ENCODE measurements around the gene USP17L17. TPM values are rescaled to one million over a fixed set of nuclear protein-coding genes. Genes with fewer than 3 reads are reported as not detected.
"Not testable (repeated sequence)": the region's sequence is repeated elsewhere in the genome, so short reads cannot be mapped to it uniquely, and the experiment has no call there.

Gene USP17L17
- total RNA-seq (not detected), polyA plus RNA-seq (not detected)
- long read RNA-seq, donor 1: 0 reads
- long read RNA-seq, donor 2: 0 reads
- long read RNA-seq, donor 3: 0 reads
- long read RNA-seq, donor 4: 0 reads
- long read RNA-seq, donor 5: 0 reads
- long read RNA-seq, donor 6: 0 reads
- long read RNA-seq, donor 7: 0 reads
- long read RNA-seq, donor 8: 0 reads
- long read RNA-seq, donor 9: 0 reads
- long read RNA-seq, donor 10: 0 reads

DNA sequence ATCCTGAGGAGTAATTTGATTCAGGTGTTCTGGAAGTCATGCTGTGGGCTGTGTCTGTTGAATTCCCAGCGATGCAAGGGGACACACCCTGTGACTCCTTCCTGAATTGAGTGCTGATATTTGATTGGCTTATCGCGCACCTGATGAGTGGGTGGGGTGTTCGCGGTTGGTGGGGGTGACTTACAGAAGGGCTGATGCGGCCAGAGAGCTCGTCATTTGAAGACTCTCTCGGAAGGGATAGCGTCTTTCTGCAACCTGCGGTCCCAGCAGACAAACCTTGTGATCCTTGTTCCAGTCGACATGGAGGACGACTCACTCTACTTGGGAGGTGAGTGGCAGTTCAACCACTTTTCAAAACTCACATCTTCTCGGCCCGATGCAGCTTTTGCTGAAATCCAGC is at the start of gene USP17L17:
TSS of gene USP17L17 (plus strand) at position 301 of the 400 bp plus-strand sequence. CDS start at position 301, 0 bp downstream.
- H3K27me3 ChIP-seq; H3K4me3 ChIP-seq; H3K27ac ChIP-seq; H3K36me3 ChIP-seq (replicated peaks in 1 of 2); DNase-seq; intact Hi-C loops (cut with DNase I); H3K4me1 ChIP-seq (replicated peaks in 1 of 2); H3K9me3 ChIP-seq (replicated peaks in 1 of 3): not testable (repeated sequence)
- WGBS, 4 donors: 83 to 97% (median 91%) methylated on average over 4 to 13 of the region's 14 CpGs

DNA sequence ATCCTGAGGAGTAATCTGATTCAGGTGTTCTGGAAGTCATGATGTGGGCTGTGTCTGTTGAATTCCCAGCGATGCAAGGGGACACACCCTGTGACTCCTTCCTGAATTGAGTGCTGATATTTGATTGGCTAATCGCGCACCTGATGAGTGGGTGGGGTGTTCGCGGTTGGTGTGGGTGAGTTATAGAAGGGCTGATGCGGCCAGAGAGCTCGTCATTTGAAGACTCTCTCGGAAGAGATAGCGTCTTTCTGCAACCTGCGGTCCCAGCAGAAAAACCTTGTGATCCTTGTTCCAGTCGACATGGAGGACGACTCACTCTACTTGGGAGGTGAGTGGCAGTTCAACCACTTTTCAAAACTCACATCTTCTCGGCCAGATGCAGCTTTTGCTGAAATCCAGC is 33.3 kb upstream of the USP17L17 start, which contains the start of gene USP17L10:
TSS of gene USP17L10 (plus strand) at position 301 of the 400 bp plus-strand sequence. CDS start at position 301, 0 bp downstream.
- WGBS, 4 donors: 80 to 87% methylated on average over 4 to 12 of the region's 13 CpGs; no CpG with 5 or more reads in 2 of the 4 donors
- H3K27ac ChIP-seq; H3K4me3 ChIP-seq; H3K36me3 ChIP-seq (replicated peaks in 1 of 2); DNase-seq; H3K27me3 ChIP-seq; H3K4me1 ChIP-seq (replicated peaks in 1 of 2); H3K9me3 ChIP-seq (replicated peaks in 1 of 3); intact Hi-C loops (cut with DNase I): not testable (repeated sequence)

DNA sequence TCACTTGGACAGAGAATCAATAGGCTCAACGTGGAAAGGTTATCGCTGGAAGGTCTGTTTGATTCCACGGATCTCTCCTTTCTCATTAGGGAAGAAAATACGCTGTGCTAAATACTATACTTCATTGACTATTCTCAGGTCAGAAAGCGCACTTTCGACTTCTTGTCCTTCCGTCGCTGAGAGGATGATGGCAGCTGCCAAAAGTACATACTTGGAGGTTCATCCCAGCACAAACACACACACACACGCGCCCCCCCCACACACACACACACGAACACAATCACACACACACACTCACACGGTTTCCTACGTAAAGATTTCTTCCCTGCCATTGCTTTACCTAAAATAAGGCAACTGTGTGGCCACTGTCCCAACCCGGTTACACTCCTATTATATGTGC is 29.0 kb upstream of the USP17L17 start:
- H3K36me3 ChIP-seq (replicated peaks in 1 of 2); H3K27ac ChIP-seq; H3K9me3 ChIP-seq (replicated peaks in 1 of 3); intact Hi-C loops (cut with DNase I); H3K4me1 ChIP-seq (replicated peaks in 1 of 2); H3K4me3 ChIP-seq; H3K27me3 ChIP-seq: not testable (repeated sequence)
- 69 to 83% (median 75%) methylated on average over 8 to 11 of the region's 14 CpGs for WGBS, 4 donors
- peak in 3 of 7 donors; percentile 1 to 35 (median 6) for DNase-seq

- H3K9me3 ChIP-seq (replicated peaks in 1 of 3); H3K4me3 ChIP-seq; H3K27me3 ChIP-seq; H3K4me1 ChIP-seq (replicated peaks in 1 of 2); H3K36me3 ChIP-seq (replicated peaks in 1 of 2); H3K27ac ChIP-seq; intact Hi-C loops (cut with DNase I); DNase-seq: not testable (repeated sequence)
- 92% methylated on average over 9 of the region's 14 CpGs; no CpG with 5 or more reads in 3 of the 4 donors for WGBS, 4 donors
Observed at GRCh38 chr4:9215105-9215504, 28.6 kb upstream of the USP17L17 start, which contains the start of gene USP17L11. TSS of gene USP17L11 (plus strand) at chr4:9215405. CDS start at chr4:9215405, 0 bp downstream.

DNA sequence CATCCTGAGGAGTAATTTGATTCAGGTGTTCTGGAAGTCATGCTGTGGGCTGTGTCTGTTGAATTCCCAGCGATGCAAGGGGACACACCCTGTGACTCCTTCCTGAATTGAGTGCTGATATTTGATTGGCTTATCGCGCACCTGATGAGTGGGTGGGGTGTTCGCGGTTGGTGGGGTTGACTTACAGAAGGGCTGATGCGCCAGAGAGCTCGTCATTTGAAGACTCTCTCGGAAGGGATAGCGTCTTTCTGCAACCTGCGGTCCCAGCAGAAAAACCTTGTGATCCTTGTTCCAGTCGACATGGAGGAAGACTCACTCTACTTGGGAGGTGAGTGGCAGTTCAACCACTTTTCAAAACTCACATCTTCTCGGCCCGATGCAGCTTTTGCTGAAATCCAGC is 23.8 kb upstream of the USP17L17 start, which contains the start of gene USP17L12:
TSS of gene USP17L12 (plus strand) at position 301 of the 400 bp plus-strand sequence. CDS start at position 301, 0 bp downstream.
- H3K9me3 ChIP-seq (replicated peaks in 1 of 3); H3K36me3 ChIP-seq (replicated peaks in 1 of 2); H3K27ac ChIP-seq; H3K27me3 ChIP-seq; H3K4me1 ChIP-seq (replicated peaks in 1 of 2); DNase-seq; intact Hi-C loops (cut with DNase I); H3K4me3 ChIP-seq: not testable (repeated sequence)
- WGBS, 4 donors: no CpG with 5 or more reads among the region's 13 CpGs

DNA sequence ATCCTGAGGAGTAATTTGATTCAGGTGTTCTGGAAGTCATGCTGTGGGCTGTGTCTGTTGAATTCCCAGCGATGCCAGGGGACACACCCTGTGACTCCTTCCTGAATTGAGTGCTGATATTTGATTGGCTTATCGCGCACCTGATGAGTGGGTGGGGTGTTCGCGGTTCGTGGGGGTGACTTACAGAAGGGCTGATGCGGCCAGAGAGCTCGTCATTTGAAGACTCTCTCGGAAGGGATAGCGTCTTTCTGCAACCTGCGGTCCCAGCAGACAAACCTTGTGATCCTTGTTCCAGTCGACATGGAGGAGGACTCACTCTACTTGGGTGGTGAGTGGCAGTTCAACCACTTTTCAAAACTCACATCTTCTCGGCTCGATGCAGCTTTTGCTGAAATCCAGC is 19.1 kb upstream of the USP17L17 start, which contains the start of gene USP17L13:
TSS of gene USP17L13 (plus strand) at position 301 of the 400 bp plus-strand sequence. CDS start at position 301, 0 bp downstream.
- H3K27me3 ChIP-seq; H3K27ac ChIP-seq; H3K9me3 ChIP-seq (replicated peaks in 1 of 3); H3K4me3 ChIP-seq; H3K4me1 ChIP-seq (replicated peaks in 1 of 2); H3K36me3 ChIP-seq (replicated peaks in 1 of 2); DNase-seq; intact Hi-C loops (cut with DNase I): not testable (repeated sequence)
- no CpG with 5 or more reads among the region's 14 CpGs for WGBS, 4 donors

DNA sequence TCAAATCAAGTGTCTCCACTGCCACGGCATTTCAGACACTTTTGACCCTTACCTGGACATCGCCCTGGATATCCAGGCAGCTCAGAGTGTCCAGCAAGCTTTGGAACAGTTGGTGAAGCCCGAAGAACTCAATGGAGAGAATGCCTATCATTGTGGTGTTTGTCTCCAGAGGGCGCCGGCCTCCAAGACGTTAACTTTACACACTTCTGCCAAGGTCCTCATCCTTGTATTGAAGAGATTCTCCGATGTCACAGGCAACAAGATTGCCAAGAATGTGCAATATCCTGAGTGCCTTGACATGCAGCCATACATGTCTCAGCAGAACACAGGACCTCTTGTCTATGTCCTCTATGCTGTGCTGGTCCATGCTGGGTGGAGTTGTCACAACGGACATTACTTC is 13.4 kb upstream of the USP17L17 start:
- H3K27me3 ChIP-seq; H3K4me3 ChIP-seq; H3K4me1 ChIP-seq (replicated peaks in 1 of 2); intact Hi-C loops (cut with DNase I); H3K27ac ChIP-seq; H3K9me3 ChIP-seq (replicated peaks in 1 of 3); H3K36me3 ChIP-seq (replicated peaks in 1 of 2): not testable (repeated sequence)
- 79 to 86% (median 85%) methylated on average over 4 to 5 of the region's 8 CpGs; no CpG with 5 or more reads in 1 of the 4 donors for WGBS, 4 donors
- peak in 2 of 7 donors; percentile 2 to 14 for DNase-seq

- H3K9me3 ChIP-seq (replicated peaks in 1 of 3); H3K36me3 ChIP-seq (replicated peaks in 1 of 2); H3K4me3 ChIP-seq; intact Hi-C loops (cut with DNase I); H3K27me3 ChIP-seq; DNase-seq; H3K4me1 ChIP-seq (replicated peaks in 1 of 2); H3K27ac ChIP-seq: not testable (repeated sequence)
- WGBS, 4 donors: no CpG with 5 or more reads among the region's 15 CpGs
Observed at GRCh38 chr4:9234085-9234484, 9.6 kb upstream of the USP17L17 start, which contains the start of gene USP17L15. TSS of gene USP17L15 (plus strand) at chr4:9234385. CDS start at chr4:9234385, 0 bp downstream.

DNA sequence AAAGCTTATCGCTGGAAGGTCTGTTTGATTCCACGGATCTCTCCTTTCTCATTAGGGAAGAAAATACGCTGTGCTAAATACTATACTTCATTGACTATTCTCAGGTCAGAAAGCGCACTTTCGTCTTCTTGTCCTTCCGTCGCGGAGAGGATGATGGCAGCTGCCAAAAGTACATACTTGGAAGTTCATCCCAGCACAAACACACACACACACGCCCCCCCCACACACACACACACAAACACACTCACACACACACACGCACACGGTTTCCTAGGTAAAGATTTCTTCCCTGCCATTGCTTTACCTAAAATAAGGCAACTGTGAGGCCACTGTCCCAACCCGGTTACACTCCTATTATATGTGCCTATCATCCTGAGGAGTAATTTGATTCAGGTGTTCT is 5.2 kb upstream of the USP17L17 start:
- H3K27ac ChIP-seq; H3K4me1 ChIP-seq (replicated peaks in 1 of 2); H3K9me3 ChIP-seq (replicated peaks in 1 of 3); H3K4me3 ChIP-seq; H3K36me3 ChIP-seq (replicated peaks in 1 of 2); intact Hi-C loops (cut with DNase I); H3K27me3 ChIP-seq: not testable (repeated sequence)
- DNase-seq: peak in 2 of 7 donors; percentile 17 to 48
- WGBS, 4 donors: 70 to 81% methylated on average over 8 to 11 of the region's 12 CpGs; no CpG with 5 or more reads in 2 of the 4 donors

DNA sequence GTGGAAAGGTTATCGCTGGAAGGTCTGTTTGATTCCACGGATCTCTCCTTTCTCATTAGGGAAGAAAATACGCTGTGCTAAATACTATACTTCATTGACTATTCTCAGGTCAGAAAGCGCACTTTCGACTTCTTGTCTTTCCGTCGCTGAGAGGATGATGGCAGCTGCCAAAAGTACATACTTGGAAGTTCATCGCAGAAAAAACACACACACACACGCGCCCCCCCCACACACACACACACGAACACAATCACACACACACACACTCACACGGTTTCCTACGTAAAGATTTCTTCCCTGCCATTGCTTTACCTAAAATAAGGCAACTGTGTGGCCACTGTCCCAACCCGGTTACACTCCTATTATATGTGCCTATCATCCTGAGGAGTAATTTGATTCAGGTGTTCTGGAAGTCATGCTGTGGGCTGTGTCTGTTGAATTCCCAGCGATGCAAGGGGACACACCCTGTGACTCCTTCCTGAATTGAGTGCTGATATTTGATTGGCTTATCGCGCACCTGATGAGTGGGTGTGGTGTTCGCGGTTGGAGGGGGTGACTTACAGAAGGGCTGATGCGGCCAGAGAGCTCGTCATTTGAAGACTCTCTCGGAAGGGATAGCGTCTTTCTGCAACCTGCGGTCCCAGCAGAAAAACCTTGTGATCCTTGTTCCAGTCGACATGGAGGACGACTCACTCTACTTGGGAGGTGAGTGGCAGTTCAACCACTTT is 4.4 kb downstream of the USP17L17 start, which contains the start of gene USP17L18:
TSS of gene USP17L18 (plus strand) at position 678 of the 728 bp plus-strand sequence. CDS start at position 678, 0 bp downstream.
- H3K4me3 ChIP-seq; H3K27me3 ChIP-seq; H3K9me3 ChIP-seq (replicated peaks in 1 of 3); H3K36me3 ChIP-seq (replicated peaks in 1 of 2); intact Hi-C loops (cut with DNase I); H3K27ac ChIP-seq; H3K4me1 ChIP-seq (replicated peaks in 1 of 2): not testable (repeated sequence)
- 87 to 90% (median 89%) methylated on average over 11 to 20 of the region's 26 CpGs for WGBS, 4 donors
- DNase-seq: peak in 5 of 7 donors; percentile 6 to 66 (median 13)
